HG03457 (cell line): ENCODE results near the gene ADGRB3.

Experiments used
- ATAC-seq: cut with Tn5 transposase; IDR thresholded peaks from one replicate; pipeline ENCODE4 v1.9.1; 2021; ENCODE audit warnings: moderate number of reproducible peaks; ENCODE audit not compliant: unreplicated experiment

Gene ADGRB3

DNA sequence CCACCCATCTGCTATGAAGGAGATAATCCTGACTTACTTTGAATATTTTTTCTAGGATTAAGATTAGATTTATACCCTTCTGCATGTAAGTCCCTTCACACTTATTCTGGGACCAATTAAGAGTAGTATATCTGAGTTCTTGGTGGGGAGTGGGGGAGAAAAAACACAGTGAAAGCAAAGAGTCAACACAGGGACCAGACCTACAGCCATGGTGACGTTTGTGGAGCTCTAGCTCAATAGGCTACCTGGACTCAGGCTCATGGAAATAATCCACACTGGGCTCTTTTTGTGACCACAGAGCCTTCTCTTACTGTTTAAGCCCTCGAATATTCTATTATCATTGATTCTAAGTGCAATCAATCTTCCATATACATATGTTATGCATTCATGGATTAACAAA is 670.4 kb downstream of the ADGRB3 start:
- no peak for ATAC-seq

DNA sequence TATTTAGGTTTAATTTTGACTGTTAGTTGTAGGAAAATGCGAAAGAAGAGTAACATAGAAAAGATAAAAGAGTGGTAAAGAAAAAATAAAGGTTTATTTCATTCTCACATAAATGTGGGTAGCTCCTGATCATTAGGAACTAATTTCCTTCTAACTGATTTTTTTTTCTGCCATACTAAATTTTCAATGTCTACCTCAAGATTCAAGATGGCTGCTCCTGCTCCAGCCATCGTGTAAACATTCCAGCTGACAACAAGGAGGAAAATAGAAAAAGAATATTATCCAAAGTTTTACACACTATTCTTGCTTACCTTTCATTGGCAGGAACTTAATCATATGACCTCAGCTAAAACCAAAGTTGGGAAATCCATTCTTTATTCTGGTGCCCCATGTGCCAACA is 673.5 kb downstream of the ADGRB3 start:
- ATAC-seq, result no peak

DNA sequence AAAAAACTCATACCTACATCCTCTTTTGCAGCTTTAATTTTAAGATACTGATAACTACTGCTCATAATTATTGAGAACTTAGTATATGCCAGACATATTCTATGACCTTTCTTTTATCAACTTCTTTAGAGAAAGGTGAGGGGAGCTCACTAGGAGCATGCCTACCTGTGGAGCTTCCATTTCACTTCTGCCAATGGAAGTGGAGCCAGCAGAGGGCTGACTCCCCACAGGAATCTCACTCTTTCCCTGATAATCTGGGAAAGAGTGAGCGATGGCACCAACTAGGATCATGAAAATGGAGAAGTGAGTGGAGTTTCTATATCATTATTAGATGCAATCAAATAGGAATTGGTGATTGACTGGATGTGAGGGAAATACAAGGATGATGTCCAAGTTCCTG is 676.8 kb downstream of the ADGRB3 start:
- no peak for ATAC-seq

DNA sequence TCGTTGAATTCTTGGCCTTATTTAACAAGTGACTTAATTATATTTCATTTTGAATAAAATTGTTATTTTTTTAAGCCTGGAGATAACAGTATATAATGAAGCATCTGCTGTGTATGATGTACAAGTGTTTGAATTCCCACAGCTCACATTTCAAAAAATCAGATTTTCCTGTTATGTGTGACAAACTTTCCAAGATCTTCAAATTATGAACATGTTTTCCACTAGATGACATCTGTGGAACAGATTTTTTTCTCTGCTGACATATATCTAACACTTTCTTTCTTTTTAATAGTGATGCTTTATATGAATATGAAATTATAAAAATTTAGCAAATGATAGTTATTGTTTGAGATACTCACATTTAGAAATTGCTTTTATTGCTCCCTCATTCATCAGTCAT is 678.9 kb downstream of the ADGRB3 start:
- no peak for ATAC-seq

DNA sequence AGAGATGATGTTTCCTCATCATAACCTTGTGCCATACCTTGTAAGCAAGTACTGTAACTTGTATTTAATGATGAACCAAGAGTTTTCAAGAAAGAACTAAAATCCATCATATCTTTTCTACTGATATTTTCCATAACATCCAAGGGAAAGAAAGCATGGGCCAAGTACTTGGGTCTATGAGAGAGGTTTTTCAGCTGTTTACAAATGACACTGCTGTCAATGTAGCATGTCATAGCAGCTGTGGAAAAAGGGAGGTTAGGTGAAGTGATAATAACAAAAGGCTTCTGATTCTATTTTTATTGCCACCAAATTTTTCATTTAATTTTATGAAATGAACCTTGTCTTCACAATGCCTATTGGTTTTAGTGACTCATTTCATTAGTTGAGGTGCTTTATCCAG is 679.4 kb downstream of the ADGRB3 start:
- no peak for ATAC-seq

DNA sequence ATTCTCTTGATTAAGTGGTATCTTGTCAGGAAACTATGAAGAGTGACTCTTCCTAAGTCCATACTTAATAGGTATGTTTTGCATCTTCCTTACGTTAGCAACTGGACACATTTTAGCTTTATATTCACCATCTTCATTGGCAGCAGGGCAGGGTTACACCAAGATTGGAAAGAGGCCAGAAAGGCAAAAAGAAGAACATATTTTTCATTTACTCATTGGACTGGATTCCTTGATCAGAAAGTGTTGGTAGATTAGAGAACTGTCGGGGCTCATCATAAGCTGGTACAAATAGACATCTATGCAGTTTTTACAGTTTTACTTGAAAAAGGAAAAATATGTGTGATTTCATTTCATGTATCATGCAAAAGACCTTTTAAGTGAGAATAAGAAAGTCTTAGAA is 696.8 kb downstream of the ADGRB3 start:
- no peak for ATAC-seq

DNA sequence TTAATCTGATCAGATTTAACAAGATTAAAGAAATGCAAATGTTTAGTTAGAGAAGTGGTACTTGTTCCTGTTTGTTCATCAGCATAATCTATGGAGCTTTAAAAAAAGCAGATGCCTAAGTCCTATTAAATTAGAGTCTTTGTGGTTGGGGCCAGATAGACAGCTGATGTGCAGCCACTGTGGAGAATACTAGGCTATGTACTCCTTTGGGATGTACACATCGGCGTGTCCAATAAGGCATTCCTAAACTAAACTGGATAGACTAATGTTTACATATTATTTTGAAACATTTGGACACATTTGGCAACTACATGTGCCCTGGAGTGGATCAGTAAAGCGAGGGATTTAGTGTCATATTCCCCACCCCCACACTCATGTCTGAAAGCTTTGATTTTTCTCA is 702.2 kb downstream of the ADGRB3 start:
- no peak for ATAC-seq

DNA sequence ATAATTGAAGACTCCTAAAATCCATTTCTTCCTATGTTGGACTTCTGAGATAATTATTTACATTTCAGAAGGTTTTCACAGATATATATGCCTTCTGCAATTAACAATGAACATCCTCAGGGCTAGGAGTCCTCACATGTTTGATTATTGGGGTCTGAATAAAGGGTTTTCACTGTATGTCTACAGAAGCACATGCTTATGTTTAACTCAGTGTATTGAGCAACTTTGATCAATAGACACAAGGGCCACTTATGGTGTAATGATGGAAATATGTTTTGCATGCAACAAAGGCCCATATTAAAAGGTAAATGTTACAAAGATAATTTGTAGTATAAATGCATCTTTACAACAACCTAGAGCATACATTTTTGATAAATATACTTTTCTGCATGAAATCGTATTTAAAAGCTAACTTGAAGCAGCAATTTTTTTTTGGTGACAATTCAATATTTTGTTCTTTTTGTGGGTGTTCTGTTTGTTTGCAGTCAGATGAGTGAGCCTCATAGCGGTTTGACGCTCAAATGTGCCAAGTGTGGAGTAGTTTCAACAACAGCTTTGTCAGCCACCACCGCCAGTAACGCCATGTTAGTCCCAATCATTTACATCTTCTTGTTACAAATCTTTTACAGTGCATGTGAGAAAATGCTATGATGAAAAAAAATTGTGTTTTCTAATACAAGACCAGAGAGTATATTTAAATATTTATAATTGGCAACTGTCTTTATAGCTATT is 703.5 kb downstream of the ADGRB3 start:
- ATAC-seq, result no peak

DNA sequence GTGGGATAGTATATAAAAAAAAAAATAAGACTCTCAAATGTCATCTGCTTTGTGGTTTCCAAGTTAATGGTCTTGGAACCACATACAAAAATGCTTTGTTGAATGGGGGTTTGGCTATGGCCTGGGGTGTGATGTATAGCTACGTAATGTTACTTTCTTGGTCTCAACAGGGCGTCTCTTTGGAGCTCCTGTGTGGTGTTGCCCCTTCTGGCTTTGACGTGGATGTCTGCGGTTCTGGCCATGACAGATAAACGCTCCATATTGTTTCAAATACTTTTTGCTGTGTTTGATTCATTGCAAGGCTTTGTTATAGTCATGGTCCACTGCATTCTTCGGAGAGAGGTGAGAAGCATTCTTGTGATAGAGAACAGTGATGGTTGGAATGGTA is 704.1 kb downstream of the ADGRB3 start:
- ATAC-seq, result no peak

DNA sequence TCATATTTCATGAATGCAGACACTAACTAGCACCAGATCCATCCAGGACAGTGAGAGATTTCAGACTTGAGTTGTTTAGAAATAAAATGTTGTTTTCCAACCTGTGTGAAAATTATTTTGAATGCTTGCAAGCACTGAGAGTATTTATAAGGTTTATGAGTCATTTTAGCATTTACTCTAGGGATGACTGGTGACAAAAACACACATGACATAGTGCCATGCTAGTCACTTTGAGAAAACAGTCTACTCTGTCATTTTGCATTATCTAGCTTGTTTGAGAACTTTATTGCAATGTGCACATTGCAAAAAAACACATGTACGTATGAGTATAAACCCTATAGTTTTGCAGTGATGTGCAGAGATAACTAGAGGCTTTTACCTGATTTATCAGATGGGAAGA is 705.1 kb downstream of the ADGRB3 start:
- ATAC-seq, result no peak

DNA sequence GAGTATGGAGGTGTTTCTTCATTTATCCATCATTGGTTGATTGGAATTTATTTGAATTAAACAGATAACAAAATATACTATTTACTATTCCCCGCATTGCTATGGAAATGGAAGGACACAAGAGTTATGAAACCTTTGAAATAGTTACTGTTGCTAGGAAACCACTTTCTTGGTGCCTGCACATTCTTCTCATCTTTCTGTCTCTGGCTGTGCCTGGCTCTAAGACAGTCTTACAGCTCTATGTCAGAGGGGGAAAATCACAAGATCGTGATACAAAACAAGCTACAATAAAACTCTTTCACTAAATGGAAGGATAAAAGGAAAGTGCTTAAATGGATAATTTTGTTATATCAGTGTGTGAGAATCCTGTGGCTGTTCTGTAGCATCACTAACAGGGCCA is 708.8 kb downstream of the ADGRB3 start:
- no peak for ATAC-seq

DNA sequence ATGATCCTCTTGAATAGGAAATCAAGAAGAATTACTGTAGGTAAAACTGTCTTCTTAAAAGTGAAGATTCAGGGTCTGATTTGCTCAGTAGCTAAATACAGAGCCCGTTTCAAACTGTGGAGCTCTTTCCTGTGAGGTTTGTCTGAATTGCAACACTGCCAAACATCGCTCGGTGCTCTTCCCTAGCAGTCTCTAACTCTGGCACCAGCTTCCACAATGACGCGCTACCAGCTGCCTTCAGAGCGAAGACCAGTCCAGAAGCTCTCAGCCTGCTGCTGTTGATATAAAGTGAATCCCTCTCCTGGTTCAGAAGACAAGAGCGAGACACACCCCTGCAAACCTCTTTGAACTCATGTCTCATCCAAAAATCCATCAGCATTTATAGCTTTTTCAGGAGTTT is 714.7 kb downstream of the ADGRB3 start:
- ATAC-seq, result no peak

DNA sequence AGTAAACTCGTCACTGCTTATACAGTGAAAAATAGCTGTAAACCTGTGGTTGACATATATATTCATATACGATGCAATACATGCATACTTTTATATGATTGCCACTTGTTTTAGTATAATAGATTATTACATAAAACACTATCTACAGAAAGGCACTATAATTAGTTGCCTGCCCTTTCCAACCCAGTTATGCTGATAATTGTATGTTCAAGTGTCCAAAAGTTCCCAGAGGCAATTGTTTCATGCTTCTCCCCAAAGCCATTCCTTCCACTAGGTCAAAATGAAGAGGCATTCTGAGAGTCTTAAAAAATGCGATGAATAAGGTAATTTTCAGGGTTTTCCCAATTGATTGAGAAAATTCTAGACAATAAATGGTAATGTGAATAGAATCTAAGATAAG is 727.1 kb downstream of the ADGRB3 start:
- ATAC-seq, result no peak

DNA sequence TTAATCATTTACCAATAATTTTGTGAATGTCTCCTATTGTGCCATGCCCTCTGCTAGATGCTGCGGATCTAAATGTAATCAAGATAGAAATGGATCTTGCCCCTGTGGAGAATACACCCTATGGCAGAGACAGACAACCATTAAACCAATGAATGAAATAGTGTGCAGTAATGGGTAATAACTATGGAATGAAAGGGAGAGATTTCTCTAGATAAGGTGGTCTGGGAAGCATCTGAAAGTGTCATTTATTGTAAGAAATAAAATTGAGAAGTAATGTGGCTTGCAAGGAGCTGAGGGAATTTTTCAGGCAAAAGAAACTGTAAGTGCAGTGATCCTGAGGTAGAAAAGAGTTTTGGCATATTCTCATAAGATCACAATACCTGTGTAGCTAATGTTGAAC is 731.7 kb downstream of the ADGRB3 start:
- no peak for ATAC-seq

DNA sequence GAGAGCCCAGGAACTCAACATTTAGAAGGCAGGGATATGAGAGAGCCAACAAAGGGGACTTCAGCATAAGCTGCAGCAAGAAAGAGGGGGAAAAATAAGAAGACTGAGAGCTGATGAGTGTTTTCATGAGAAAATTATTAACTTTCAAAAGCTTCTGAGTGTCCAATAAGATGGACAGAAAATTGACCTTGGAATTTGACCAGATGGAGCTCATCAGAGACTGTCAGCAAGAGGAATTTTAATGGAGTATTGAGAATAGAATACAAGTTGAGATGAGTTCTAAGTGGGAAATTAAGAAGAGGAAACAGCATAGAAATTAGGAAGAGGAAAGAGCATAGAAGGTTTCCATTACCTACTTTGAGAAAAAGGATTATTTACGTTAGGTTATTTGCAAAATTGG is 733.5 kb downstream of the ADGRB3 start:
- ATAC-seq, result no peak

DNA sequence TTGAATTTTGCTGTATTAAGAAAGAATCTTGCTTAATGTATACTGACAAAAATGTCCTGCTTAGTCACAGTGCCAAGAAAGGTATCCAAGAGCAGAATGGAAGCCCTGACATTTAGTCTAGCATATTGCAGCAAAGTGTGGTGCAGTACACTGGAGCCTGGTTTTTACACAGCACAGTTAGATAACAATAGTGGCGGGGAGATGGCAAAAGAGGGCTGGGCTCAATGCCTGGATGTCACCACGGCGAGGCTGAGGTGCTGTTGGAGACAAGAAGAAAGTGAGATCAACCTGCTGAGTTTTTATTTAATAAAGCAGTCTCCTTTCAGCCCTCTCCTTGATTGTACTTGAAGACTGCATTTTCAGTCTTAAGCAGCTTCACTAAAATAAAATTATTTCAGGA is 735.7 kb downstream of the ADGRB3 start:
- no peak for ATAC-seq

DNA sequence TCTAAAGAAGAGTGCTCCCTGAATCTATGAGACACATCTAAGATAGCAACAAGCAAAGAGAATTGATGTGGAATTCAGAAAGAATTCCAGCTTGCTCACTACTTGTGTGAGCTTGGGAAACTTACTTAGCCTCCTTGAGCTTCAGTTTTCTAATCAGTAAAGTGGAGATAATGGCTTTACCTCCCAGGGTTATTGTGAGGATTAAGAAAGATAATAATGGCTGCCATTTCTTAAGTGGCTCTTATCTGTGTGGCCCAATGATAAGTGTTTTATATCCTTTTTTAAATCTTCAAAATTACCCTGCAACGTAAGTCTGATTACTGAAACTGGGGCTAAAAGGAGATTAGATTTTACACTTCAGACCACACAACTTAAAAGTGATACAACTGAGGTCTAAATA is 743.2 kb downstream of the ADGRB3 start:
- no peak for ATAC-seq

DNA sequence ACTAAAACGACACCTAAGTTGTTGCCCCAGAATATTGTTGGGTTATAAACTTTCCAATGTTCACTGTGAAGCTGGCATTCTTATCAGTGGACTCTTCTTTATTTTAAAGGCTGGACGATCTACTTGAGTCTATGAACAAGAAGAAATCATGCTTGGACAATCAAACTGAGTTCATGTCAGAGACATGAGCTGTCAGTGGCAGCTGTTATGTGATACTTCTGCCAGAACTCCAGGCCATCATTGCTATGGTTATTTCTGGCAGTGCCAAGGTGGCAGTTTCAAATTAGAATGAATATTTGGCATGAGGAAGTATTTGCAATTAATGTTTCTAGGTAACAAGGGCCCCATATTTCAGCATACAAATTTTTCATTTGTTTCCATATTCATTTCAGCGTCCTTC is 744.4 kb downstream of the ADGRB3 start:
- no peak for ATAC-seq

DNA sequence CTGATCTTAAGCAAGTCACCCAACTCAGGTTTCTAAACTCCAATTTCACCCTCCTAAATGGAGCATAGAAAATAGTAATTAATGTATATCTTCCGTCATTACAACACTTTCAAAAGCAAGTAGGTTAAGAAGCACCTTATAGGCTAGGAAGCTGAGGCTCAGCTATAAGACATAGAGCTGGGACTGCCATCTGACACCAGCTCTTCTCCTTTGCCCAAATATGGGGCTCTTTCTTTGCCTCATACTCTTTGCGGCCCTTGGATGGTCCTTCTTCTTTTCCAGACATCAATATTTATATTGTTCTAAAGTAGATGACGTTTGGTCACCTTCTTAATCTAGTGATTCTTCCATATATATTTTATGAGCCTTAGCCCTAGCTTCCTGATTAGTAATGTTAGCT is 748.5 kb downstream of the ADGRB3 start:
- no peak for ATAC-seq

DNA sequence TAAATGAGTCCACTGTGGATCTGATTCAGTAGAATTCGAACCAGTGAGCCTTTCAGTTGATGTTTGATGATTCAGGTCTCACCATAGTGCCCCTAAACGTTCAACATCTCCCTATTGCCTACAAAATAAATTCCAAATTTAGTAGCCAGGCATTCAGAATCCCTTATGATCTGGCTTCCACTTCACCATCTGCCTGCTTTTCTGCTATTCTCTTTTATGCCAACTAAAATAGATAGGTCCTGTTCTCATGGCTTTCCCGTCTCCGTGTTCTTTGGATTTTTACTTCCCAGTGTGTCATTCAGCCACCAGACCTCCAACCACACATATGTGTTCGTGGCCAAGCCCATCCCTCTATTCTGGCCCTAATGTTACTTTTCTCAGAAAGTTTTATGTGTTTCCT is 751.3 kb downstream of the ADGRB3 start:
- no peak for ATAC-seq

DNA sequence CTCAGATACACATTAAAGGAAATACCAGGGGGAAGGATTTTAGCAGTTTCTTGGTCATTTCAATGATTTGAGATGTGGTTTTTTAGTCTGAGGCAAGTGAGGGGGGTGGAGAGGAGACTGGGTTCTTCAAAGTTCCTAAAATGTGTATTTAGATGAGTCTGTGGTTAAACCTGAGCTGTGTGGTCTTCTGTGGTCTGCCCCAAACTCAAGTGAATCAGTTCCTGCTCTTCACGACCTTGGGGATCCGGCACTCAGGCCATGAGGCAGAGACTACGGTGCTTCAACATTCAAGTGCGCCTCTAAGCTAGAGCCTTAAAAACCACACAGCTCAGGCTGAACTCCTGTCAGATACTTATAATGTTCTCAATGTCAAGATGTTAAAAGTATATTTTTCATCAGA is 755.0 kb downstream of the ADGRB3 start:
- no peak for ATAC-seq

DNA sequence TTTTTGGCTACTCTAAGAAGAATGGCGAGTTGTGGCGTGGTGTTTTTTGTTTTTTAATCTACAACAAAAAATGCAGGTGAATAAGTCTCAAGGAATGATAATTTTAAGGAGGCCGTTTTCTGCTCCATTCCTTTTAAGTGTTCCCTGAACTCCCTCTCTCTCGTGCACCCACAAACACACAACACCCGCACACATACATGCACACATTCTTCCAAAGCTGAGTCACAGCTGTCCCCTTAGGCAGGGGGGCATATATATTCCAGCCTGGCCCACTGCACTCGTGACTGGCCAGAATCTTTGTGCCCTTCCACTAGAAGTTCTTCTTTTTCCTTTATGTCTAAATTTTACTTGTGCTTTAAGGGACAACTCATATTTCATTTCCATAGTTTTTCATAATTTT is 756.0 kb downstream of the ADGRB3 start:
- no peak for ATAC-seq

DNA sequence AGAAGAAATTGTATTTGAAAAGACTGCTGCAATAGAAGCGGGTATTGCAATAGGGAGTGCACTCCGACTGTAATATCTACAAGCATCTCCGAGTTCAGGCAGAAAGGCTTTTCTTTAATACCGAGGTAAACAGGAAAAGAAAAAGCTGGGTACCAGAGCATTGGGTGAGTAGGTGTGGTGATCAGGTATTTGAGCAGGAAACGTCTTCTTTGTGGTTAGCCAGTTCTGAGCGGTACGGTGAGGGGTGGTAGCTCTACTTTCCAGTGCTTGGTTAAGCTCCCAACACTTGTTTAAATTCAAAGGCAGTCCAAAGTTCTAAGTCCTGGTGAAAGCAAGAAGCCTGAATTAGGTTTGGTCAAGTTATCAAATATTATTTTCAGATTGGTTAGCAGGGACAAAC is 757.7 kb downstream of the ADGRB3 start:
- no peak for ATAC-seq

DNA sequence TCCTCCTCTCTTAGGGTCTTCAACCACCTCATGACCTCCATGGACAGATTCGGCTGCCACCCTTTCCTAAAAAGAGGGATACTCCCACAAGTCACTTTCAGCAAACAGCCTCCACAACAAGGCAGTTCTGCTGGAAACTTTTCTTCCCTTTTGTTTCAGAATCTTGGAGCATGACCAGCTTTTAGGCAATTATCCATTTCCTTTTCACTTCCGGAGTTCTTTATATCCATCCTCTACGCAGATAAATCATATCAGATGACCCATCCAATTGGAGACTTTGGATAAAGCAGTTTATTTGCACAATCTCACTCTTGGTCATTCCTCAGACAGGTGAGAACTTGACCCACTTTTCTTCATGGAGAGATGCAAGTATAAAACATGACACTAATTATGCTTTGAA is 763.2 kb downstream of the ADGRB3 start:
- no peak for ATAC-seq
